Mammary microvascular endothelial cell (primary cell): ENCODE measurements around the gene PCDH20. TPM values are rescaled to one million over a fixed set of nuclear protein-coding genes. Genes with fewer than 3 reads are reported as not detected.

Experiments
- total RNA-seq: library from RNA; depleted of rRNA; stranded (reverse); fragments of >200 nt; gene quantifications from 2 replicates; pipeline ENCODE4 v1.2.3, GENCODE V29; 2015

The PCDH20 gene
- not detected in 2 replicates for total RNA-seq

DNA sequence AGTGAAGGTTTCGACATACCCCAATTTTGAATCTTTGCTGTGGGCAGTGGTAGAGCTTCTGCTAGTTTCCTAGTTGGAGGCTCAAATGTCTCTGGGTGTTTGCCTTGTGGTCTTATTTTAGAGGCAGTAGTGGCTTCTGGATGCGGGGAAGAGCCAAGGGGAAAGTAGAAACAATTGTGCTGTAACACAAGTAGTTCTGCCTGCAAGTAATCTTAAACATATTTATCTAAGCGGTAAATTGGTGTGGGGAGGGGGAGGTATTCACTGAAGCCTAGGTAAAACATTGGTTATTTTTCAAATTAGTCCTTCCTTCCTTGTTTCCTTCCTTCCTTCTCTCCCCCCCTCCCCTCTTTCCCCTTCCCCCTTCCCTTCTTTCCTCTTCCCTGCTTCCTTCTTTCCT is at the start of gene PCDH20:
Gene PCDH20 (minus strand): TSS at position 101 of the 400 bp plus-strand sequence. CDS start 691 bp downstream, outside the sequence.

